Calu3 (cell line): Measurements from ENCODE around the gene RTP2. TPM values are rescaled to one million over a fixed set of nuclear protein-coding genes. Genes with fewer than 3 reads are reported as not detected.
A peak's percentile ranks its signal among the peaks of the same experiment; 100 is the strongest.

Source experiments
- BruUV-seq: library from RNA; stranded (reverse); fragments of 400-500 nt; replicated peaks from 2 replicates; lab custom pipeline; 2021; lab: Mats Ljungman, UMichigan
- CTCF ChIA-PET: fragments of 300-600 bp; sonication (Branson Sonifier 250); formaldehyde crosslinking; loops from one replicate; lab custom pipeline; 2022; ENCODE audit warnings: antibody characterized with exemption; lab: Charles Lee
- DNase-seq: peaks from one replicate; pipeline ENCODE4 v3.0.0; 2022
- H3K27ac Mint-ChIP-seq: one replicate; pipeline ENCODE4 v1.8.0; 2022; ENCODE audit warnings: mixed read lengths; ENCODE audit not compliant: unreplicated experiment
- H3K27me3 Mint-ChIP-seq: one replicate; pipeline ENCODE4 v1.8.0; 2022; ENCODE audit warnings: mixed read lengths; ENCODE audit not compliant: unreplicated experiment
- H3K36me3 Mint-ChIP-seq: one replicate; pipeline ENCODE4 v1.8.0; 2022; ENCODE audit warnings: mild to moderate bottlenecking, moderate library complexity, mixed read lengths; ENCODE audit not compliant: insufficient read depth, unreplicated experiment
- H3K4me1 Mint-ChIP-seq: one replicate; pipeline ENCODE4 v1.8.0; 2022; ENCODE audit warnings: mild to moderate bottlenecking, low read depth, mixed read lengths; ENCODE audit not compliant: unreplicated experiment
- H3K4me3 Mint-ChIP-seq: one replicate; pipeline ENCODE4 v1.8.0; 2022; ENCODE audit warnings: mild to moderate bottlenecking, low read depth, moderate library complexity, mixed read lengths; ENCODE audit not compliant: unreplicated experiment
- H3K9me3 Mint-ChIP-seq: one replicate; pipeline ENCODE4 v1.8.0; 2022; ENCODE audit warnings: low read depth, mixed read lengths; ENCODE audit not compliant: unreplicated experiment
- CTCF ChIP-seq: fragments of 200-600 bp; IDR thresholded peaks from one replicate; pipeline ENCODE4 v1.8.0; 2022; ENCODE audit warnings: antibody characterized with exemption; ENCODE audit not compliant: unreplicated experiment
- intact Hi-C: fragments of 100-400 bp; cut with micrococcal nuclease; formaldehyde crosslinking; loops from one replicate; pipeline ENCODE4 v1.10.0; 2022; ENCODE audit not compliant: unreplicated experiment
- total RNA-seq: library from RNA; stranded (reverse); gene quantifications from 2 replicates; pipeline ENCODE4 v1.2.3, GENCODE V29; 2022

The RTP2 gene
- total RNA-seq, 1 experiment from 2014 or later: not detected

GRCh38 chr3:187669675-187670504 is 32.5 kb downstream of the RTP2 start, which contains the start of gene SST:
Gene SST (minus strand): TSS chr3:187670394. CDS start chr3:187670291, 103 bp downstream.
- H3K36me3 Mint-ChIP-seq: no peaks in the 10 kb centered on the region
- CTCF ChIA-PET: interaction anchor here (3.4 kb wide), 1 partner anchor 9 kb away, joined by 18 read pairs; no protein-coding TSS in a partner anchor
- peaks cover 77% of the 10 kb centered on the region for H3K27me3 Mint-ChIP-seq
- H3K9me3 Mint-ChIP-seq: no peaks in the 10 kb centered on the region
- no peak within 1 kb of the TSS for H3K27ac Mint-ChIP-seq
- no peak within 1 kb of the TSS for H3K4me3 Mint-ChIP-seq
- TF ChIP-seq CTCF: no peak
- intact Hi-C loops: loop anchor here (10.0 kb wide), 1 partner anchor 825 kb away; the partner anchor contains the start of gene ADIPOQ
- DNase-seq: peak; percentile 23
- H3K4me1 Mint-ChIP-seq: no peaks in the 10 kb centered on the region
- no TSS peak for BruUV-seq

GRCh38 chr3:187667526-187667925 is 34.8 kb downstream of the RTP2 start:
- DNase-seq: no peak
- no peaks in the 10 kb centered on the region for H3K36me3 Mint-ChIP-seq
- TF ChIP-seq CTCF: no peak
- no peaks in the 10 kb centered on the region for H3K4me1 Mint-ChIP-seq
- H3K4me3 Mint-ChIP-seq: no peak overlapping the region
- peaks cover 66% of the 10 kb centered on the region for H3K27me3 Mint-ChIP-seq
- H3K27ac Mint-ChIP-seq: no peak overlapping the region
- intact Hi-C loops: no loop called here
- CTCF ChIA-PET: interaction anchor here (0.8 to 3.4 kb wide), 5 partner anchors 8 to 447 kb away, joined by 4 to 18 read pairs (median 5); no protein-coding TSS in a partner anchor
- no TSS peak for BruUV-seq
- H3K9me3 Mint-ChIP-seq: no peaks in the 10 kb centered on the region

GRCh38 chr3:187665764-187666402 is 36.5 kb downstream of the RTP2 start:
- CTCF ChIA-PET: no interaction called here
- Mint-ChIP-seq H3K27me3 (peaks cover 52% of the 10 kb centered on the region), H3K9me3 (no peaks in the 10 kb centered on the region), H3K27ac (no peak overlapping the region), H3K4me3 (no peak overlapping the region), H3K4me1 (no peaks in the 10 kb centered on the region), H3K36me3 (no peaks in the 10 kb centered on the region)
- no TSS peak for BruUV-seq
- intact Hi-C loops: no loop called here
- no peak for DNase-seq
- no peak for TF ChIP-seq CTCF

GRCh38 chr3:187665010-187665409 is 37.3 kb downstream of the RTP2 start:
- H3K27ac Mint-ChIP-seq: no peak overlapping the region
- no peaks in the 10 kb centered on the region for H3K9me3 Mint-ChIP-seq
- TF ChIP-seq CTCF: no peak
- no peak for DNase-seq
- intact Hi-C loops: no loop called here
- no peaks in the 10 kb centered on the region for H3K36me3 Mint-ChIP-seq
- BruUV-seq: no TSS peak
- CTCF ChIA-PET: interaction anchor here (1.4 kb wide), 1 partner anchor 445 kb away, joined by 3 read pairs; no protein-coding TSS in a partner anchor
- H3K4me1 Mint-ChIP-seq: no peaks in the 10 kb centered on the region
- H3K4me3 Mint-ChIP-seq: no peak overlapping the region
- peaks cover 43% of the 10 kb centered on the region for H3K27me3 Mint-ChIP-seq
